ENCODE measurements around the gene TBC1D22B.

- TF ChIP-seq CTCF (IDR thresholded peaks at IDR 0.05; ENCODE audit: extremely low read depth in 1 of 2, insufficient read depth in 1 of 2, low read depth in 1 of 2, low read length in 2 of 2) (no peak), EZH2 (IDR thresholded peaks at IDR 0.05; ENCODE audit: borderline replicate concordance, low read depth, low read length, severe bottlenecking) (no peak)
These were observed 25.0 kb upstream of the TBC1D22B start for GRCh38 chr6:37232430-37233017.

Data from endothelial cell of umbilical vein (primary cell).